Measurements from ENCODE around the gene CFAP43.

Gene CFAP43, protein sequence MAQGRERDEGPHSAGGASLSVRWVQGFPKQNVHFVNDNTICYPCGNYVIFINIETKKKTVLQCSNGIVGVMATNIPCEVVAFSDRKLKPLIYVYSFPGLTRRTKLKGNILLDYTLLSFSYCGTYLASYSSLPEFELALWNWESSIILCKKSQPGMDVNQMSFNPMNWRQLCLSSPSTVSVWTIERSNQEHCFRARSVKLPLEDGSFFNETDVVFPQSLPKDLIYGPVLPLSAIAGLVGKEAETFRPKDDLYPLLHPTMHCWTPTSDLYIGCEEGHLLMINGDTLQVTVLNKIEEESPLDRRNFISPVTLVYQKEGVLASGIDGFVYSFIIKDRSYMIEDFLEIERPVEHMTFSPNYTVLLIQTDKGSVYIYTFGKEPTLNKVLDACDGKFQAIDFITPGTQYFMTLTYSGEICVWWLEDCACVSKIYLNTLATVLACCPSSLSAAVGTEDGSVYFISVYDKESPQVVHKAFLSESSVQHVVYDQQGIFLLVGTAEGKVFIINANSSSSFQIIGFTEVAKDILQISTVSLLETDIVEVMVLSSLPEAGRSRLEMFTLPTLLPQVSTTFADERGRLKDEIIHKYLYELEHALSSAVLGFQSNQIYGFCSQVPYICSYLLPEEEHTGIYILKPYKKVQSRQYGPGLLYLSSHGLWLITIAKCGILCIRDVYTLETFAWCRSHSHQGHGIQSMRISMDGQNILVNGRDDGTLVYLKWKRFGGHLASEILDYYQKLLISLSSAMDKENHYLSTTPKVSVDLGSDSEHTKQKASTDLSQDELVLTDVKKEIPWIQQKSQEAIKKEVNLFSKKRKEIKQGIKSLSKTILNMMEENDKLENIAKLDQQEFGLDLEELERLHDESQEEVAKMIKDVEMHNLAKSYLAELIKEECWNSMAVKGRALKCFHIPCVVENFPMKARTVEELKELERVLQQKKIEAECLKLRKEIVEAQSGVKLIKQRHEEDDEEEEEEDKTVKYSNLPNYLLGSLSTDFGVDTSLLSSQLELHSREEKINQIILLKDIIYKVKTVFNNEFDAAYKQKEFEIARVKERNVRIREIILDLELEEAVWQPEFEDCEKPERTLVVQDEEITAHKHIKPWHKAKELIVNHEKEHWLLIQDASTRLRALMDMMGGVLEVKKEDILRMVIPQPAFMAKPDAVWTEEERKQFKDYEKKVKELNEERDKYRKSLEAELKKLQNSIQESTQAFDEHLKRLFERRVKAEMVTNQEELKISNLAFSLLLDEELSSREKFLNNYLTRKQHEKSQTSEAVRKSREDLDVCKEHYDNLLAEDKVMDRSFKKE (N-terminal part only)

DNA sequence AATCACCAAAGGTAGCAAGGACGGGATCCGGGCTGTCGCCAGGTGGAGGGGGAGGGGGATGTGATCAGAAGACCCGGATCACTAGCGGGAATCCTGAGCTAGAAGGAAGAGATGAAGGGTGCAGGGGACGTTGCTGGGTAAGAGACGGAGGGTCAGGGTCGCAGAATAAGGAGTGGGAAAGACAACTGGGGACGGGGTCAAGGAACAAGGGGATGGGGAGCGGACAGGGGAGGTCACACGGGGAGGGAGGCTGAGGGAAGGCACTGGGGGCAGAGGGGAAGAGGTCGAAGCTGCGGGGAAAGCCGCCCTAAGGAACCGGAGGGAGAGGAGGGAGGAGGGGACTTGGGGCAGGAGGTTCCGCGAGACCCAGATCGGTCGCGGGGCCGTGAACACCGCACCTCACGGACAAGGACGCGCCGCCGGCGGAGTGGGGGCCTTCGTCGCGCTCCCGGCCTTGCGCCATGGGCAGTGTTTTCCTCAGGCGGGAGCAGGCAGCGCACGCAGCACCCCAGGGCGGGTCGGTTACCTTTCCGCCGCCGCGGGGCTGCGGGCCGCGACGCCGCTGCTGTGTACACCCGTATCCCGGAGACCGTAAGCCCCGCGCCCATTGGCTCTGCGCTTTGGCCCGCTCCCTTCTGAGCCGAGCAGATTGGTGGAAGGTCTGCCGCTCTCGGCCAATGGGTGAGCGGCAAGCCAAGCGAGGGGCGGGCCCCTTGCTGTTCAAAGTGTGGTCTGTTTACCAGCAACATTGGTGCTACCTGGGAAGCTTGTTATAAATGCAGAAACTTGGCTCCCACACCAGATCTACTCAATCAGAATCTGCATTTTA is at the start of gene CFAP43:
Gene CFAP43 (minus strand): TSS at position 581 of the 829 bp plus-strand sequence. CDS start 118 bp downstream, at position 463.
- peak; percentile 95 for DNase-seq (ENCODE audit: low read depth)

DNA sequence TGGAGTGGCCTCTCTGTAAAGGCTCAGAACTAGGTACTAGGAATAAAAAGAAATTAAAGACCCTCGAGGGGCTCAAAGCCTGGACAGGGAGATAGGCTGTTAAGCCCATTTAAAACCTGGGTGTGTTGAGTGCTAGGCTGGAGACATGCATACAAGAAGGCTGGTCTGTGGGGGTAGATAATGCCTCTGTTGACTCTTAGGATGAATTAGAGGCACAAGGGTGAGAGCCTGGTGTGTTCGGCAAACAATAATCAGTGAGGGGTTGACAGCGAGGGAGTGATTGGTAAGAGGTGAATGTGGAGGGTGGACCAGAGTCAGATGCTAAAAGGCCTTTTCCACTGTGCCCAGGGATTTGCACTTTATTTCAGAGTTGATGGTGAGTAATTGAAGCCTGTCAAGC is 49.5 kb upstream of the CFAP43 start:
- DNase-seq (ENCODE audit: low read depth): no peak

DNA sequence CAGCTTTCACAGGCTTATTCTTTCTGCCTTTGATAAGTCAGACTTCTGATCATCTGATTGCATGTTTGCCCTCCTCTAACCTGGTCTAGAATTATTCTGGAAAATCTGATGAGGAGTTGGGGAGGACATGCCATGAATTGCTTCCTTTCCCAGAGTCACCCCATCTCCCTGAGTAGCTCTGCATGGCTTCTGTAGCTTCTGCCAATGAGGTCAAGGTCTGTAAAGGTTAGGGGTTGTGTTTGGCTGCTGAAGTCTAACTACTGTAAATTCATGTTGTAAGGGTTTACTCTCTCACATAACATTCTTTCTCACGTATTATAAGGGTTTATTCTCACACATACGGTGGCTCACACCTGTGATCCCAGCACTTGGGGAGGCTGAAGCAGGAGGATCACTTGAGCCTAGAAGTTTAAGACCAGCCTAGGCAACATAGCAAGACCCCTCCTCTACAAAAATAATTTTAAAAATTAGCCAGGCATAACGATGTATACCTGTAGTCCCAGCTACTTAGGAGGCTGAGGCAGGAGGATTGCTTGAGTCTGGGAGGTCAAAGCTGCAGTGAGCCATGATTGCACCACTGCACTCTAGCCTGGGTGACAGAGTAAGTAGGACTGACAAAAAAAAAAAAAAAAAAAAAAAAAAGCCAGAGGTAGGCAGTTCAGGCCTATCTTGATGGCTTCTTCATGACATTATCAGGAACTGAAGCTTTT is 47.5 kb upstream of the CFAP43 start:
- DNase-seq (ENCODE audit: low read depth): no peak

DNA sequence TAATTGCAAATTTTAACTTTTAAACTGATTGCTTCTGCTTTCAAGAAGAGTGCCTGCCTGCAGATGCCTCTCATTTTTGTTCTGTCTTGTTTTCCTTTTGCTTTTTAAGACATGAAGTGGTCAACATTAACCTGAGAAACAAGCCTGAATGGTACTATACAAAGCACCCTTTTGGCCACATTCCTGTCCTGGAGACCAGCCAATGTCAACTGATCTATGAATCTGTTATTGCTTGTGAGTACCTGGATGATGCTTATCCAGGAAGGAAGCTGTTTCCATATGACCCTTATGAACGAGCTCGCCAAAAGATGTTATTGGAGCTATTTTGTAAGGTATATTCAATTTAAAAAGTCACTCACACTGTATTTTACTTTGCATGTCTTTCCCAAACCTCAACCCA is 45.6 kb upstream of the CFAP43 start:
- no peak for DNase-seq (ENCODE audit: low read depth)

DNA sequence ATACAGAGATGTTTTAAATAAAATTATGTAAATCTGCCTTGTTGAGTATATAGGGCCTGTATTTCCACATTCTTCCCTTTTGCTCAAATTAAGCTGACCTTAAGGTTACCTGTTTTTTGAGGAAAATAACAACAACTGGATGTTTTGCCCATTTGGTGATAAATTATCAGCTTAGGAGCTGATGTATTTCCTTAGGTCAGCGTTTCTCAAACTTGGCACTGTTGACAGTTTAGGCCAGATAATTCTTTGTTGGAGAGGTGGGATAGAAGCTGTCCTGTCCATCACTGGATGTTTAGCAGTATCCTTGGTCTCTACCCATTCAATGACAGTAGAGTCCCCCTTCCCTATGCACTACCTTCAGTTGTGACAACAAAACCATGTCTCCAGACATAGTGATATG is 44.0 kb upstream of the CFAP43 start:
- DNase-seq (ENCODE audit: low read depth): no peak

DNA sequence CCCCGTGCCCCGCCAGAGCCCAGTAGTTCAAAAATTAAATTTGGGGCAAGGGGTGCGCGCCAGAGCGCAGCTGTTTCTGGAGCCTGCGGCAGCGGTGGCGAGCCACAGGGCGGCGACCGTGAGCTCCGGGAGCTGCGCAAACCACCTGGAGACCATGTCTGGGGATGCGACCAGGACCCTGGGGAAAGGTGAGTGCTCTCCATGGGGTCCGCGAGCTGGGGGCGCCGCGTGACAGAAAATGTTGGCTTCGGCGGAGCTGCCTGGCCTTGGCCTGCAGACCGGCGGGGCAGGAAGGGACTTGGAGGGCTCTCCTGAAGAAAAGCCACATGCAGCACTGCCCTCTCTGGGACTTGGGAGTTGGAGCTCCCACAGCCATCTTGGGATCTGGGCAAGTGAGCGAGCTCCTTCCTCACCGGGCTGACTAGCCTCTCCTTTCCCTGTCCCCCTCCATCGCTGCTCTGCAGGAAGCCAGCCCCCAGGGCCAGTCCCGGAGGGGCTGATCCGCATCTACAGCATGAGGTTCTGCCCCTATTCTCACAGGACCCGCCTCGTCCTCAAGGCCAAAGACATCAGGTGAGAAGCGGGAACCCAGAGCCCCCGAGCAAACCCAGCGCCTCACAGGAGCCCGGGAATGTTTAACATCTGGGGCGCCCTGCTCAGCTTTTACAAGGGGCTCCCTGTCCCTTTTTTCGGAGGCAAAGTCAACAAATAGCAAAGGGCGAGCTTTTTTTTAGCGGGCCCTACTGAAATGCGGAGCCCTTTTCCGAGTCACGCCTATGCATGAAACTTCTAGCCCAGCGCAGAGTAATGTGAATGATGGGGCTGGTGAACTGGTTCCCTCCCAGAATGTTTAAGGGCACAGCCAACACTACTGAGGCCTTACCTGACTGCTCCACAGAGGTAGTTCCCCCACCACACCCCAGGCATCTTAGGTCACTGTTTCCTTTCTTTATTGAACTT is 42.9 kb upstream of the CFAP43 start:
- peak; percentile 26 for DNase-seq (ENCODE audit: low read depth)

DNA sequence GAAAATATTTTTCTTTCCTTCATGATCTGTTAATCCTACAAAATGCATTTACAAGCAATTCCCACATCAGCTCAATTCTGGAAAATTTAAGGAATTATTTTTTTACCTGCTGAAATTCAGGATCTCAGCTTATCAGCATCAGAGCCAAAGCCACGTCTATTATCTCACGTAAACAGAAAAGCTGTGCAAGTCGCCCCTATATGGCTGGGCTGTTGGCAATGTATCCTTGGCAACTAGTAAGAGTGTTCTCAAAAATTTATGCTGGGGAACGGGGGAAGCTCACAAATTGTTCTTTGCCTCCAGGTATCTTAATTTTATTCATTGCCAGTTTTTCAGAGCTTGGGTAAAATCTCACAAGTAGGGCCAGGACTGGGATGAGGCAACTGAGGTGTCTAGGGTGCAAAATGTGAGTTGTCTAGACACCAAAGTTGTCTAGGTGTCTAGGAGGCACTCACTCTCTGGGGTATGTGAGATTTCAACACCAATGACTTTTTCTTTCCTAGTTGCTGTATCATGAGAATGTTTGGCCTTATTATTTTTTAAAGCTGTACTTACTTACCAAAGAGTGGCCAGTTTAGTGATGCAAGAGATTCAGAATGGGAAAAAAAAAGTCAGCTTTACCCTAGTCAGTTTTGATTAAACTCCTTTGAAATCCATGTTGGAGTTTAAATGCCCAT is 41.9 kb upstream of the CFAP43 start:
- DNase-seq (ENCODE audit: low read depth): peak; percentile 55

DNA sequence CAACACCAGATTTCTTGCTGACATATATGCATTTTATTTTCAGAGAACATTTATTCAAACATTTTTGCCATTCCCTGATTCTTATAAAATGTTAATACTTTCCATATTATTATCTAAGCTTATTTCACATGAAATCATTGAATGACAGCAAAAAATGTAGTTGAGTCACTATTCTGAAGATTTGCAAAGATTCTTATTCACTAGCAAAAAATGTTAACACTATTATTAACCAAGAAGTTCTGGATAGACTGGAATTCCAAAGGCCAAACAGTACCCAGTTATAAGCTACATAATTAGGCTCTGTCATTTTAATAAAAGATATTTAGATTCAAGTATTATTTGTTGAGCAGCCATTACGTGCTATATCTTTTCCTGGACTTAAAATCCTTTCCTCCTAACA is 41.1 kb upstream of the CFAP43 start:
- no peak for DNase-seq (ENCODE audit: low read depth)

DNA sequence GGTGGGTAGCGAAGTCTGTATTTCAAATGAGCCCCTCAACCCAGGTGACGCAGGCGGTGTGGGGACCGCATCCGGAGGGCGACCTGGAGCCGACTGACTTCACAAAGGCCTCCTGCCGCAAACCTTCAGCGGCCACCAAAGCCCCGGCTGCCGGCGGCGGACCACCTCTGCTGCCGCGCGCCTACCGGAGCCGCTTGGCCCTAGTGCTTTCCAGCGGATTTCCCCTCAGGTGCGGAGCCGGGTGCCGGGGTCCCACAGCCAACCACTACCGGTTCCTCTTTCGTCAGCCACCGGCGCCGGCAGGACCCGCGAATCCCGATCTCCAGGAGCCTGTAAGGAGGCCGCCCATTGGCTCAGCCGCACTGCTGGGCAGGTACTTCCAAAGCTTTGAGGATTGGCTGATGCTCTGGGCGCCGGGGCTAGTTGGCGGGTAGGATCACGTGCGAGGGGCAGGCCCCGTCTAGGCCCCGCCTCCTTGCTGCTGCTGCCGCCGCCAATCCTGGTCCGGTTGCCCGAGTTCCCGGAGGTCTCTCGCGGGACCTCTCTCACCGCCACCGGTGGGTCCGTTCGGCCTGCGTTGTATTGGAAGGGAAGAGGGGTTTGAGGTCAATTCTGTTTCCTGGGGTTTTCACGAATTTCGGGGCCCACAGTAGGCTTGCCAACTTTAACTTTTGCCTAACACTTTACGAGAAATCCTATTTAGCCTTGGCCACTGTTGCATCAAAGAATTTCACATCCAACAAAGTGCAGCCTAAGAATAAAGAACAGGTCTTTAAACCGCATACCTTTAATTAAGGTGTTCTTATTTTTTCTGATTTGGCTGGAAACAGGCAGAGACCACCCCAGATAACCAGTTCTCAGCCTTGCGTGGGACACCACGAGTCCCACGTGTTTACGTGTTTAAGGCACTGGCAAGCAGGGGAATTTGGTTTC is 36.8 kb upstream of the CFAP43 start, which contains the start of gene GSTO2:
Gene GSTO2 (plus strand): TSS at position 472 of the 933 bp plus-strand sequence. CDS start 5,732 bp downstream, outside the sequence.
- DNase-seq (ENCODE audit: low read depth): peak; percentile 97

DNA sequence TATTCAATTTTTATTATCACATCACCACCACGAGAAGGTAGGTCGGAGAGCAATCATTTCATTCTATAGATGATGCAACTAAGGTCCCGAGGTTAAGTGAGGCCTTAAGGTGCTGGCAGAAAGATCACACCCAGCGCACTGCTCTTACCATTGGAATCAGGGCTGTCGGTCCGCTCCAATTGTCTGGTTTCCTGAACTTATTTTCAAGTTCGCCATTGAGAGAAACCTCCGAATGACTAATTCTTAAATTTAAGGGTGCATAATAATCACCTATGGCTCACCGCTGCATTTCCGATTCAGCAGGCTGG is 36.2 kb upstream of the CFAP43 start:
- no peak for DNase-seq (ENCODE audit: low read depth)

DNA sequence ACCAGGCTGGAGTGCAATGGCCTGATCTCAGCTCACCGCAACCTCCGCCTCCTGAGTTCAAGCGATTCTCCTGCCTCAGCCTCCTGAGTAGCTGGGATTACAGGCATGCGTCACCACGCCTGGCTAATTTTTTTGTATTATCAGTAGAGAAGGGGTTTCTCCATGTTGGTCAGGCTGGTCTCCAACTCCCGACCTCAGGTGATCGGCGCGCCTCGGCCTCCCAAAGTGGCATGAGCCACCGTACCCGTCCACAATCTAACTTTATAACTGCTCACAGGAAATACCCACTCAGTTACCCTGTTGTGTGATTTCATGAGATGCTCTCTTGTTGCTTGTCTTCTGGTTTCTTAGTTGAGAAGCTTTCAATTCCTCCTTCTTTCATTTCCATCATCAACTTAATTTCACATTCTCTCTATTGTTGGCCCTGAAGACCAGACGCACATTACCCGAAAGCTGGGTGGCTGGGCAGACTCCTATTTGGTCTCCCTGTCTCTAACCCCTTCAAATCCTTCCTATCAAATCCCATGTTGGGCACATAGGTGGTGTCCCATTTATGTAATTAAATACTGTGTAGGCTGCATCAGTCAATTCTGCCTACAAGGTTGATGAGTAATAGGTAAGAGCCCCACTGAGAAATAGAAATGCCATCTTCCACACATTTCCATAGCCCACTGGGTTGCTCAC is 35.7 kb upstream of the CFAP43 start:
- DNase-seq (ENCODE audit: low read depth): no peak

DNA sequence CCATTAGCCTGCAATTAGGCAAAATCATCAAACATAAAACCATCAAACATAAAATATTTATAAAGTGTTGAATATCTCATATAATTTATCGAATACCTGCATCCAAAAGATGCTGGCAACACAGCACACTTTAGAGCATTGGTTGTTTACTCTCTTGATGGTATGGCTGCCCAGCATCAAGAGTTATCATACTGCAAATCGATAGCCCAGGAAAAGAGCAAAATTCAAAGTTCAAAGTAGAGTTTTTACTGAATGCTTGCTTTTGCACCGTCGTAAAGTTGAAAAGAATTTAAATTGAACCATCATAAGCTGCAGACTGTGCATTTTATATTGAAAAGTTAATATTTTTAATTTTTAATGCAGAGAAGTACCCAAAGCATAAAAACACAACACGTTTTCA is 32.6 kb upstream of the CFAP43 start:
- DNase-seq (ENCODE audit: low read depth): no peak

DNA sequence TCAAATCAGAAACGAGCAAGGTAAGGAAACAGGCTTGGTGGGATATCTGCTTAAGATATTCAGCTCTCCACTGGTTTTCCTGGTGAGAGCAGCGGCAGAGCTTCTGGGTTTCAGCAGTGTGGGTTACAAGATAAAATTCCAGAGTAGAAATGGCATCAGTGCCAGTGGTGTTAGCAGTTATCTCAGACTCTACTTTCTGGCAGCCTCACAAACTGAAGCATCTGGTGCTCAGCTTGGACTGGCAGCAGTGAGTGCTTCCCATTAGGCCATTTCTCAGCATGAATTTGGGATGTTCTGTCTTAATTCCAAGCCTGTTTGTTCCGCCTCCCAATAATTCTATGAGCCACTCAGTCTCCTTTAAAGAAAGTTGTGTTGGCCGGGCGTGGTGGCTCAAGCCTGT is 29.9 kb upstream of the CFAP43 start:
- DNase-seq (ENCODE audit: low read depth): no peak

DNA sequence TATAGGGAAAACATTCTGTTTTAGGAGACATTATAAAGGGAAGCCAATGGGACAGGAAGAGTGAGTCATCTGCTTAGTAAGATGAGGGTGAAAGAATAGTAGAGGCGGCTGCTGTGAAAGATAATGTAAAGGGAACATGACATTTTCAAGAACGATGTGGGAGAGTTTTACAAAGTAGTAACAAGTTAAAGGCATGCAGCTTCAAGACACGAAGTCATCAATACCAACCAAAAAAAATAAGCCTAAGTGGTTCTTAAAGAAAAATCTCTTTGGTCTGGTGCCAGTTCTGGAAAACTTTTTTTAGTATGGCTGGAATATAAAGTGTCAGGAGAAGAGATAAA is 28.6 kb upstream of the CFAP43 start:
- DNase-seq (ENCODE audit: low read depth): peak; percentile 34

DNA sequence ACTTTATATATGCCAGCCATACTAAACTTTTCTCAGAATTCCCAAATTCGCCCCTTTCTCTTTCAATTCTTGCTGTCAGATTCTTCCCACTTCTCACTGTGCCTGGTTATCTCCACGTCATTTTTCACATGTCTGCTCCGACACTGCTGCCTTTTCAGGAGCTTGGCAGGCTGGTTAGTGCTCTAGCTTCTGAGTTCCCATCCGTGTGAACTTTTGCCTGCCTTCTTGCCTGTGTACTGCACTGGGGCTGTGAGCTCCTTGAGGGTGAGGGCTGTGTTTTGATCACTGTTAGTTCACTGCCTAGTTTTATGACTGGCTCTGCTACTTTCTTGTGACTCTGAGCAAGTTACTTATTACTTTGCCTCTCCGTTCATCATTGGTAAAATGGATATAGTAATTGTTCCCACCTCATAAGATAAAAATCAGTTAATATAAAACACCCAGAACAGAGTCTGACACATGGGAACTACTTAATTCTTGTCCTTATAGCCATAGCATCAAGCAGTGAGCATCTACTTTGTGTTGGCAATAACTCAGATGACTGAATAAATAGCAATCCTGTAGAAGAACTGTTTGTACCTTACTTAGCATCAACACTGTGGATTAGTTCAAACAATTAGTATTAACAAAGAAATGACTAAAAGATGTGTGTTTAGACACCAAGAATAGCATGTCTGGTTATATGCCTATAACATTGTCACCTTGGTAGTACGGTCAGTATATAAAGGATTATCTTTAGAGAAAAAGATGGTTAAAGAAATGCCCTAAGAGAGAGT is 28.0 kb upstream of the CFAP43 start:
- no peak for DNase-seq (ENCODE audit: low read depth)

DNA sequence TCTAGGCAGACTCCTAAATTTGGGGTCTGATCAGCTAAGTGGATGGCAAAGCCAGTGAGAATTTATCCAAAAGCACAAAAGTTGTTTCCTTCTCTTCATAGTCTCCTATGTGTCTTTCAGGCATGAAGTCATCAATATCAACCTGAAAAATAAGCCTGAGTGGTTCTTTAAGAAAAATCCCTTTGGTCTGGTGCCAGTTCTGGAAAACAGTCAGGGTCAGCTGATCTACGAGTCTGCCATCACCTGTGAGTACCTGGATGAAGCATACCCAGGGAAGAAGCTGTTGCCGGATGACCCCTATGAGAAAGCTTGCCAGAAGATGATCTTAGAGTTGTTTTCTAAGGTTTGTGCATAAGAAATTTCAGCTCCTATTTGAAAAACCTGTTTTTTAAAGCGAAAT is 27.3 kb upstream of the CFAP43 start:
- DNase-seq (ENCODE audit: low read depth): no peak

DNA sequence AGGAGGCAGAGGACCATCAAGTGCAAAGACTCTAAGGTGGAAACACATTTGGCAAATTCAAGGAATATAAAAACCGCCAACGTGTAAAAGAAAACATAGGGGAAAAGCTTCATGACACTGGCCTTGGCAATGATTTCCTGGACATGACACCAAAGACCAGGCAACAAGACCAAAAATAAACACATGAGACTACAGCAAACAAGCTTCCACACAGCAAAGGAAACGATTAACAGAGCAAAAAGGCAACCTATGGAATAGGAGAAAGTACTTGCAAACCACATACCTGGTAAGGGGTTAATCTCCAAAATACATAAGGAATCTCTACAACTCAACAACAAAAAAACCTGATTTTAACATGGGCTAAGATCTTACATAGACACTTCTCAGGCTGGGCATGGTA is 26.0 kb upstream of the CFAP43 start:
- no peak for DNase-seq (ENCODE audit: low read depth)

Data from fibroblast of gingiva (primary cell).